Neuron (in vitro differentiated cells): ENCODE data around the gene MBTD1.

Experiments used
- H2AFZ ChIP-seq: one replicate; pipeline ENCODE4 v1.6.1; 2013; ENCODE audit warnings: low read depth, mild to moderate bottlenecking, inconsistent platforms, low read length, moderate library complexity
- H3K27me3 ChIP-seq: one replicate; pipeline ENCODE4 v1.6.1; 2013; ENCODE audit warnings: low read length; ENCODE audit not compliant: insufficient read depth
- H3K36me3 ChIP-seq: one replicate; pipeline ENCODE4 v1.6.1; 2013; ENCODE audit warnings: low read length; ENCODE audit not compliant: insufficient read depth
- H3K4me1 ChIP-seq: one replicate; pipeline ENCODE4 v1.6.1; 2013; ENCODE audit warnings: low read length; ENCODE audit not compliant: insufficient read depth
- H3K4me3 ChIP-seq: 2 replicates; pipeline ENCODE4 v1.5.1; 2013; ENCODE audit warnings: mild to moderate bottlenecking, low read length, moderate library complexity
- H3K9me3 ChIP-seq: one replicate; pipeline ENCODE4 v1.6.1; 2013; ENCODE audit warnings: low read length

The MBTD1 gene

DNA sequence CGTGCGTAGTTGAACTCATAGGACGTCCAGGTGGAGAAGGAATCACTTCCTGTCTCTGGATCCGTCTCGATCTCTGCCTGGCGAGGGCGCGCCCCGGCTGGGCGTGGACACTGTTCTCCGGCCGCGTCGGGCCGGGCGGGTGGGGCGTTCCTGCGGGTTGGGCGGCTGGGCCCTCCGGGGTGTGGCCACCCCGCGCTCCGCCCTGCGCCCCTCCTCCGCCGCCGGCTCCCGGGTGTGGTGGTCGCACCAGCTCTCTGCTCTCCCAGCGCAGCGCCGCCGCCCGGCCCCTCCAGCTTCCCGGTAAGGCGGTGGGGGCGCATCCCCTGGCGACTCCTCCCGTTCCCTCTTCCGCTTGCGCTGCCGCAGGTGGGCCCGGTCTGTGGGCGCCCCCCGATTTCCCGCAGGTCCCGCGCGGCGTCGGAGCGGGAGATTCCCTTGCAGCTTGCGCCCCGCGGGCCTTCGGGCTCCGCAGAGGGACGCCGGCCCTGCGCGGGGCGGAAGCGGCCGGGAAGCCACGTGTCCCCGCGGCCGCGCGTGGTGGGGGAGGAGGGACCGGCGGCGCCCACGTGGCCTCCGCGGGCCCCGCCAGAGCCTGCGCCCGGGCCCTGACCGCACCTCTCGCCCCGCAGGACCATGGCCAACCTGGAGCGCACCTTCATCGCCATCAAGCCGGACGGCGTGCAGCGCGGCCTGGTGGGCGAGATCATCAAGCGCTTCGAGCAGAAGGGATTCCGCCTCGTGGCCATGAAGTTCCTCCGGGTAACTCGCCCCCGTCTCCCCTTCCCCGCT is 93.5 kb downstream of the MBTD1 start, which contains the start of gene NME2:
Gene NME2, plus strand, starts transcription at position 214 of the 789 bp plus-strand sequence. Its CDS starts 420 bp downstream, at position 634.
- Histone ChIP-seq H3K4me1 (peaks cover 8% of the 10 kb centered on the region), H2AFZ (peak within 1 kb of the TSS; percentile 78), H3K4me3 (peak within 1 kb of the TSS; percentile 57), H3K27me3 (no peaks in the 10 kb centered on the region), H3K9me3 (no peaks in the 10 kb centered on the region), H3K36me3 (peaks cover 46% of the 10 kb centered on the region)

DNA sequence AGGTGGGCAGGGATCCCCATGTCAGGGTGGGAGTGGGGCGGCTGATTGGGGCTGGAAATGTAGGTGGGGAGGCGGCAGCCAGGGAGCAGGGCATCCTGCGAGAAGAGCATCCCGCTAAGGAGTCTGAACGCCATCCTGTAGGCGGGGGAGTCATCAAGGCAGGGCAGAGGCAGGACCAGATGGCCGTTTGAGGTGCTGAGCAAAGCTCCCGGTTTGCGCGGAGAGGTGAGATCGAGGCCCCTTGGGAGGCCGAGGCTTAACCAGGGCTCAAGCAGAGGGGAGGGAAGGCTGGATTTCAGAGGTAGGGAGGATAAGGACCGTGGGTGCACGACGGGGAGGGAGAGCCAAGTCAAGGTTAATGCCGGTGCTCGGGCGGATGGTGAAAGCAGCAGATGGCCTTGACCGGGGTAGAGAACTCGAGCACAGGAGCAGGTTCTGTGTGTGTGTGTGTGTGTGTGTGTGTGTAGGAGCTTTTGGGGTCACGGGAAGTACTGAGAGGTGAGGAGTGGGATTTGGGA is 94.1 kb downstream of the MBTD1 start:
- no peaks in the 10 kb centered on the region for H3K9me3 ChIP-seq
- peak overlapping the region; percentile 57 for H3K4me3 ChIP-seq
- H2AFZ ChIP-seq, result peak overlapping the region; percentile 78
- H3K4me1 ChIP-seq, result peaks cover 8% of the 10 kb centered on the region
- peaks cover 44% of the 10 kb centered on the region for H3K36me3 ChIP-seq
- no peaks in the 10 kb centered on the region for H3K27me3 ChIP-seq

DNA sequence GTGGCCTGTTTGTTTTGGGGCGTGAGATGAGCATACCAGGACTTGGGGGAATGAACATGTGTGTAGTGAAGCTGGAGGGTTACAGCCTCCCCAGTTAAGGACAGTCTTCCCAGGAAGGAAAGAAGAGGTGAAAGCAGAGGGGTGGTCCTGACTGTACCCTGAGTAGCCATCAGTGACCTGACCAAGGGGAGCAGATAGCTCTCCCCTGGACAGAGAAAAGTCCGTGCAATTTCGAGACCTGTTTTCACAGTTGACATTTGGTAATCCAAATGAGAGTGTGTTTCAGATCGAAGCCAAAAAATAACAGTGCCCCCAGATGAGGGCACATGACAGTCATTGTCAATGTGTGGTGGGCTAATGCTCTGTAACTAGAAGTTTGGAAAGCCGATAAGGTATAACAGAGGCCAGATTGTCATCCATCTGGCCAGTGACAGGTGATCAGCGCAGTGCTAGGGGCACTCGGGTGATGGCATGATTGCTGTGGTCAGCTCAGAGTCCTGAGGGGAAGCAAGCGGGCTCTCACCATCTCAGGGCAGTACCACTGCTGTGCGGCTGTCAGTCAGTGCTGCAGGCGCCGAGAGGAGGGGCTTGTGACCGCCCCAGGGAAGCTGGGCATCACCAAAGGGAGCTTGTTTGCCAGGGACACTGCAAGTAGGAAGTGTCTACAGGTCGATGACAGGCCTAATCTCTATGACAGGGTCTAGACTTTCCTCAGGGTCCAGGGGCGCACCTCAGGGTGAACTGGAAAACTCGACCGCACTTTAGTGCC is 94.8 kb downstream of the MBTD1 start:
- H3K4me3 ChIP-seq, result peak overlapping the region; percentile 57
- peaks cover 8% of the 10 kb centered on the region for H3K4me1 ChIP-seq
- no peaks in the 10 kb centered on the region for H3K9me3 ChIP-seq
- H2AFZ ChIP-seq, result no peak overlapping the region
- no peaks in the 10 kb centered on the region for H3K27me3 ChIP-seq
- peaks cover 46% of the 10 kb centered on the region for H3K36me3 ChIP-seq

DNA sequence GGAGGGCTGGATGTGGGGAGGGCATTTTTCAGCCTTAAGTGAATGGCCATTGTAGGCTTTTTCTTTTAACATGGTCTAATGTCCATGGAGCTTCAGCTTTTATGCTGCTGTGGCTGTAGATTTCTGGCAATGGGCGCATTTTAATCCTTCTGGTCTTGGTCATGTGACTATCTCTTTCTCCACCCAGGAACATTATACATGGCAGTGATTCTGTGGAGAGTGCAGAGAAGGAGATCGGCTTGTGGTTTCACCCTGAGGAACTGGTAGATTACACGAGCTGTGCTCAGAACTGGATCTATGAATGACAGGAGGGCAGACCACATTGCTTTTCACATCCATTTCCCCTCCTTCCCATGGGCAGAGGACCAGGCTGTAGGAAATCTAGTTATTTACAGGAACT is 98.3 kb downstream of the MBTD1 start:
- no peaks in the 10 kb centered on the region for H3K9me3 ChIP-seq
- peaks cover 55% of the 10 kb centered on the region for H3K36me3 ChIP-seq
- H3K27me3 ChIP-seq, result no peaks in the 10 kb centered on the region
- H3K4me1 ChIP-seq, result peaks cover 5% of the 10 kb centered on the region
- no peak overlapping the region for H3K4me3 ChIP-seq
- no peak overlapping the region for H2AFZ ChIP-seq

GRCh38 chr17:51159604-51160003 is 100.2 kb downstream of the MBTD1 start:
- Histone ChIP-seq H2AFZ (no peak overlapping the region), H3K27me3 (no peaks in the 10 kb centered on the region), H3K4me3 (no peak overlapping the region), H3K36me3 (peaks cover 66% of the 10 kb centered on the region), H3K9me3 (no peaks in the 10 kb centered on the region), H3K4me1 (peaks cover 3% of the 10 kb centered on the region)

- no peaks in the 10 kb centered on the region for H3K27me3 ChIP-seq
- H3K4me3 ChIP-seq, result peak overlapping the region; percentile 79
- no peak overlapping the region for H2AFZ ChIP-seq
- H3K36me3 ChIP-seq, result peaks cover 41% of the 10 kb centered on the region
- no peaks in the 10 kb centered on the region for H3K9me3 ChIP-seq
- peaks cover 10% of the 10 kb centered on the region for H3K4me1 ChIP-seq
These were observed 104.4 kb downstream of the MBTD1 start for GRCh38 chr17:51155416-51155815.

DNA sequence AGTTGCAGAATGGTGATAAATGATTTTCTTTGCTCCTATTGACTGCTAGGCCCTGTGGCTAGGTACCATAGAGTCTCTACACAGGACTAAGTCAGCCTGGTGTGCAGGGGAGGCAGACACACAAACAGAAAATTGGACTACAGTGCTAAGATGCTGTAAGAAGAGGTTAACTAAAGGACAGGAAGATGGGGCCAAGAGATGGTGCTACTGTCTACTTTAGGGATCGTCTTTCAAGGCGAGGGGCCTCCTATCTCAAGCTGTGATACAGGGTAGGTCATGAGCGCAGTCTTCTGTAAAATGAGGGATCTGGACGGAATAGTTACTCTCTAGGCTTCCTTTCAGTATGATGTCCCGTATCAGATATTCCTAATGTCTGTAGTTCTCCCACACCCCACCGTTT is 105.7 kb downstream of the MBTD1 start:
- Histone ChIP-seq H2AFZ (peak overlapping the region; percentile 24), H3K4me1 (peaks cover 10% of the 10 kb centered on the region), H3K4me3 (peak overlapping the region; percentile 79), H3K36me3 (peaks cover 33% of the 10 kb centered on the region), H3K9me3 (no peaks in the 10 kb centered on the region), H3K27me3 (no peaks in the 10 kb centered on the region)

DNA sequence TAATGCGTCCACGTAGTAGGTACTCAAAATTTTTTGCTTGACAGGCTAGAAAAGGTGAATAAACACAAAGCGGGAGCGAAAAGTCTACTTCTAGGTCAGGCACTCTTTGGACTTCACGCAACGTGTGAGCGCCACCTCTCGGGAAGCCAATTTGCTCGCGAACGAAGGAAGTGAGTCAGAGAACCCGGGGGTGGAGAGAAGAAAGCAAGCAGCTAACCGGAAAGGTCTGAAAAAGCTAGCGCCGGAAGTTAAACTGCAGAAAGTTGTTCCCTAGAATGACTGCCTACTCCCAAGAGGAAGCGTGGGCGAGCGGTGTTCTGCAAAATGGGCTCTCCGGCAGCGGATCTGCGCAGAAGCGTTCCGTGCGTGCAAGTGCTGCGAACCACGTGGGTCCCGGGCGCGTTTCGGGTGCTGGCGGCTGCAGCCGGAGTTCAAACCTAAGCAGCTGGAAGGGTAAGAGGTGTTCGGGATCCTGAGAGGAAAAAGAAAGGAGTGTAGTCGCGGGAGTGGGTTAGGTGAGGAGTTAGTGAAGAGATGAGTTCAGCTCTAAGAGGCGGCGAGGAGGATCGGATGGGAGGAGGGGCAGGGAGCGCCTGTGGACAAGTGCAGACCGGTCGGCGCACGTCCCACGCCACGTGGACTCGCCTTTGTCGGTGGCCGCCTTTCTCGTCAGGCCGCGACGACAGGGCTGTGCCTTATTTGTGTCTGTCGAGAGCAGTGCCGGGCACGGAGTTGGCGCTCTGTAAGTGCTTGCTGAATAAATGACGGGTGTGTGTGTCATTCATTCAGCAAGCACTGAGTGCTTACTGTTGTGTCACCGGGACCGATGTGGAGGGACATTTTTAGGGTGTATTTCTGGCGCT is 106.4 kb downstream of the MBTD1 start, which contains the start of gene NME1:
Gene NME1, plus strand, starts transcription at position 350 of the 863 bp plus-strand sequence. CDS start 2,096 bp downstream, outside the sequence.
- Histone ChIP-seq H3K27me3 (no peaks in the 10 kb centered on the region), H3K36me3 (peaks cover 29% of the 10 kb centered on the region), H3K4me3 (peak within 1 kb of the TSS; percentile 79), H2AFZ (peak within 1 kb of the TSS; percentile 98), H3K4me1 (peaks cover 10% of the 10 kb centered on the region), H3K9me3 (no peaks in the 10 kb centered on the region)

GRCh38 chr17:51152766-51153209 is 107.1 kb downstream of the MBTD1 start:
- Histone ChIP-seq H3K36me3 (peaks cover 23% of the 10 kb centered on the region), H3K9me3 (no peaks in the 10 kb centered on the region), H2AFZ (peak overlapping the region; percentile 98), H3K4me1 (peaks cover 10% of the 10 kb centered on the region), H3K4me3 (peak overlapping the region; percentile 79), H3K27me3 (no peaks in the 10 kb centered on the region)

DNA sequence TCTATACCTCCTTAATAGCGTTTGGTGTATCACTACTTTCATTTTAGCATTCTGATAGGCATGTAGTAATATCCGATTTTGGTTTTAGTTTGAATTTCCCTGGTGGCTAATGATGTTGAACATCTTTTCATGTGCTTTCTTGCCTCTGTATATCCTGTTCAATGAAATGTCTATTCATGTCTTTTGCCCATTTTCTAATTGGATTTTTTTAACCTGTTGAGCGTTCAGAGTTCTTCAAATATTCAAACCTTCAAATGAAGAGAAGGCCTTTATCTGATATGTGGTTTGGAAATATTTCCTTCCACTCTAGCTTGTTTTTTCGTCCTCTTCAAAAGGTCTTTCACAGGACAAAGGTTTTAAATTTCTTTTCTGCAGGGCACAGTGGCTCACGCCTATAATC is 108.9 kb downstream of the MBTD1 start:
- Histone ChIP-seq H3K4me3 (no peak overlapping the region), H3K36me3 (peaks cover 7% of the 10 kb centered on the region), H3K27me3 (no peaks in the 10 kb centered on the region), H3K4me1 (peaks cover 10% of the 10 kb centered on the region), H3K9me3 (no peaks in the 10 kb centered on the region), H2AFZ (no peak overlapping the region)

GRCh38 chr17:51149163-51149562 is 110.7 kb downstream of the MBTD1 start:
- H3K36me3 ChIP-seq, result no peaks in the 10 kb centered on the region
- no peaks in the 10 kb centered on the region for H3K27me3 ChIP-seq
- H3K4me3 ChIP-seq, result no peak overlapping the region
- no peaks in the 10 kb centered on the region for H3K9me3 ChIP-seq
- H3K4me1 ChIP-seq, result peaks cover 14% of the 10 kb centered on the region
- no peak overlapping the region for H2AFZ ChIP-seq

DNA sequence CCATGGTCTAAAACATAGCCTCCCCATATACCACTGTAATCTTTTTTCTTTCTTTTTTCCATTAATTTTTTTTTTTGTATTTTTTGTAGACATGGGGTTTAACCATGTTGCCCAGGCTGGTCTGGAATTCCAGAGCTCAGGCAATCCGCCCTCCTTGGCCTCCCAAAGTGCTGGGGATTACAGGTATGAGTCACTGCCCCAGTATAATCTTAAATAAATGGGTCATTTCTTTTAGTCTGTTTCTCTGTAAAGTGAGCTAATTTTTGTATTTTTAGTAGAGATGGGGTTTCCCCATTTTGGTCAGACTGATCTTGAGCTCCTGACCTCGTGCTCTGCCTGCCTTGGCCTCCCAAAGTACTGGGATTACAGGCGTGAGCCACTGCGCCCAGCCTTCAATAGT is 112.2 kb downstream of the MBTD1 start:
- no peaks in the 10 kb centered on the region for H3K9me3 ChIP-seq
- peaks cover 11% of the 10 kb centered on the region for H3K4me1 ChIP-seq
- no peaks in the 10 kb centered on the region for H3K36me3 ChIP-seq
- H2AFZ ChIP-seq, result no peak overlapping the region
- H3K27me3 ChIP-seq, result no peaks in the 10 kb centered on the region
- no peak overlapping the region for H3K4me3 ChIP-seq
